H1 (cell line): Measurements from ENCODE around the gene MACROD2. TPM values are rescaled to one million over a fixed set of nuclear protein-coding genes. Genes with fewer than 3 reads are reported as not detected.

Experiments used
- ATF2 ChIP-seq: IDR thresholded peaks from 2 replicates; pipeline ENCODE4 v1.6.1; 2012; ENCODE audit warnings: low read length, inconsistent platforms
- MAFK ChIP-seq: IDR thresholded peaks from 2 replicates; pipeline ENCODE4 v1.6.1; 2012; ENCODE audit warnings: low read depth, mild to moderate bottlenecking, improper control_type of control experiment, low read length
- polyA plus RNA-seq, 7 experiments: library from polyadenylated mRNA; depleted of rRNA in 3 of 7; stranded (reverse) in 5 of 7; unstranded in 2 of 7; fragments of >200 nt in 5 of 7; fragments of 200-250 nt in 2 of 7; gene quantifications; 1 replicate in 5 of 7; 2 replicates in 1 of 7; 4 replicates in 1 of 7; pipeline versions ENCODE4 v1.2.1 to v1.2.3, GENCODE V29; 2011 to 2013; ENCODE audit warnings: missing spikeins in 2 of 7, mixed read lengths in 2 of 7
- total RNA-seq: library from RNA; stranded (reverse); fragmentation: NEBNext Ultra II Directional; extraction: Animal tissue kit (Norgen Biotek cat#: 25700); gene quantifications from 2 replicates; pipeline ENCODE4 v1.2.1, GENCODE V29; 2021

MACROD2 gene
- total and polyA plus RNA-seq, 2 of the 8 experiments (the other 6 are each of a cell fraction or from before 2014, with no cell fraction given) = 0.70 to 3.9 TPM

DNA sequence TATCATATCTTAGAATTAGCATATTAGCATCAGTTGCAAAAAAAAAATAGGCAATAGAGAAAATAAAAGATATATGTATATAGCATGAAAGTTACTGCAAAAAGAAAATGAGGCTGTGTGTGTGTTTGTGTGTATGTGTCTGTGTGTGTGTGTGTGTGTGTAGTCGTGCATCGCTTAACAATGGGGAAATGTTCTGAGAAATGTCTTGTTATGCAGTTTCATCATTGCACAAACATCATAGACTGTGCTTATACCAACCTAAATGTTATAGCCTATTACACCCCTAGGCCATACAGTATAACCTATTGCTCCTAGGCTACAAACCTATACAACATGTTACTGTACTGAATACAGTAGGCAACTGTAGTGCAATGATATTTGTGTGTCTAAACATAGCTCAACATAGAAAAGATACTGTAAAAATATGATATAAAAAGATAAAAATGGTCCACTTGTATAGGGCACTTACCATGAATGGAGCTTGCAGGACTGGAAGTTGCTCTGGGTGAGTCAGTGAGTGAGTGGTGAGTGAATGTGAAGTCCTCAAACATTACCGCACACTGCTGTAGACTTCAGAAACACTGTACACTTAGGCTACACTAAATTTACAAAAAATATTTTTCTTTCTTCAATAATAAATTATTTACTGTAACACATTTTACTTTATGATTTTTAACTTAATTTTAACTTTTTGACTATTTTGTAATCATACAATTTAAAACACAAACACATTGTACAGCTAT is 1772.9 kb downstream of the MACROD2 start (continued):
- TF ChIP-seq ATF2 = no peak
- no peak for TF ChIP-seq MAFK
